Lower lobe of right lung (tissue), 2 donors: Measurements from ENCODE around the gene ATXN7. TPM values are rescaled to one million over a fixed set of nuclear protein-coding genes. Genes with fewer than 3 reads are reported as not detected.

ENCODE experiments used
- ATAC-seq, 2 donors: fragments of 200-7000 bp; cut with Tn5 transposase; one replicate each; pipeline ENCODE4 v1.9.1; 2020 to 2022; ENCODE audit warnings: mild to moderate bottlenecking in 2 of 2, moderate library complexity in 2 of 2
- DNase-seq: peaks from one replicate; pipeline ENCODE4 v3.0.0-alpha.2; 2020
- H3K27ac ChIP-seq: fragments of 200-600 bp; one replicate; pipeline ENCODE4 v1.8.0; 2022
- H3K27me3 ChIP-seq: fragments of 200-600 bp; one replicate; pipeline ENCODE4 v1.8.0; 2022; ENCODE audit warnings: low read depth
- H3K36me3 ChIP-seq: fragments of 200-600 bp; one replicate; pipeline ENCODE4 v1.8.0; 2022; ENCODE audit warnings: mild to moderate bottlenecking
- H3K4me1 ChIP-seq: fragments of 200-600 bp; one replicate; pipeline ENCODE4 v1.8.0; 2022
- H3K4me3 ChIP-seq: fragments of 200-600 bp; one replicate; pipeline ENCODE4 v1.8.0; 2022; ENCODE audit warnings: mild to moderate bottlenecking
- H3K9me3 ChIP-seq: fragments of 200-600 bp; one replicate; pipeline ENCODE4 v1.8.0; 2022
- intact Hi-C: fragments of 100-400 bp; cut with DNase I; formaldehyde crosslinking; loops from one replicate; pipeline ENCODE4 v1.11.0; 2022
- total RNA-seq: library from RNA; stranded (reverse); fragmentation: NEBNext Ultra II Directional; extraction: Animal tissue kit (Norgen Biotek cat#: 25700); gene quantifications from one replicate; pipeline ENCODE4 v1.2.1, GENCODE V29; 2021
- TF ChIP-seq, protein P1 (sequence below): fragments of 200-600 bp; IDR thresholded peaks from one replicate; pipeline ENCODE4 v1.8.0; 2022; ENCODE audit warnings: antibody characterized with exemption, mild to moderate bottlenecking
- donor health status: DM: no; HTN: yes; CAD: no; lungs with severe emphysema.

The ATXN7 gene
- total RNA-seq, 1 donor from 2014 or later: 37.3 TPM

DNA sequence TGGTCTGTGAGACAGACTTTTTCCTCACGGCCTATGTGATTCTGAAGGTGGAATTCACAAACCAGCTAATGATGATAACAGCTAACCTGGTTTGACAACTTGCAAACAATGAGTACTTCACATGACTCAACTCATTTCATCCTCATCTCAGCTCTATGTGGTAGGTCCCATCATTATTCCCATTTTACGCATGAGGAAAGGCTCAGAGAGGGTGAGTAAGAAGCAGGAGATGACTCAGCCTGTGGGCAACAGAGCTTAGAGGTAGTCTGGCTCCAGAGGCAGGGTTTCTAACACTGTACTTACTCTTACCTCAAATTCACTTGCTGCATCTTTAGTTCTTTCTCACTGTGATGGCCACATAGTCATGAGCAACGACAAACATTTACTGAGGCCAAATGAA is 185.5 kb downstream of the ATXN7 start:
- no peak overlapping the region for H3K27ac ChIP-seq
- H3K9me3 ChIP-seq: no peaks in the 10 kb centered on the region
- H3K4me1 ChIP-seq: no peaks in the 10 kb centered on the region
- H3K4me3 ChIP-seq: no peak overlapping the region
- no peaks in the 10 kb centered on the region for H3K36me3 ChIP-seq
- TF ChIP-seq, protein P1, sequence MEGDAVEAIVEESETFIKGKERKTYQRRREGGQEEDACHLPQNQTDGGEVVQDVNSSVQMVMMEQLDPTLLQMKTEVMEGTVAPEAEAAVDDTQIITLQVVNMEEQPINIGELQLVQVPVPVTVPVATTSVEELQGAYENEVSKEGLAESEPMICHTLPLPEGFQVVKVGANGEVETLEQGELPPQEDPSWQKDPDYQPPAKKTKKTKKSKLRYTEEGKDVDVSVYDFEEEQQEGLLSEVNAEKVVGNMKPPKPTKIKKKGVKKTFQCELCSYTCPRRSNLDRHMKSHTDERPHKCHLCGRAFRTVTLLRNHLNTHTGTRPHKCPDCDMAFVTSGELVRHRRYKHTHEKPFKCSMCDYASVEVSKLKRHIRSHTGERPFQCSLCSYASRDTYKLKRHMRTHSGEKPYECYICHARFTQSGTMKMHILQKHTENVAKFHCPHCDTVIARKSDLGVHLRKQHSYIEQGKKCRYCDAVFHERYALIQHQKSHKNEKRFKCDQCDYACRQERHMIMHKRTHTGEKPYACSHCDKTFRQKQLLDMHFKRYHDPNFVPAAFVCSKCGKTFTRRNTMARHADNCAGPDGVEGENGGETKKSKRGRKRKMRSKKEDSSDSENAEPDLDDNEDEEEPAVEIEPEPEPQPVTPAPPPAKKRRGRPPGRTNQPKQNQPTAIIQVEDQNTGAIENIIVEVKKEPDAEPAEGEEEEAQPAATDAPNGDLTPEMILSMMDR: no peak
- H3K27me3 ChIP-seq: no peaks in the 10 kb centered on the region
- ATAC-seq: no peak
- intact Hi-C loops: no loop called here
- no peak for DNase-seq

GRCh38 chr3:64049832-64050231 is 186.2 kb downstream of the ATXN7 start:
- H3K27me3 ChIP-seq: no peaks in the 10 kb centered on the region
- no peaks in the 10 kb centered on the region for H3K4me1 ChIP-seq
- H3K27ac ChIP-seq: no peak overlapping the region
- H3K9me3 ChIP-seq: no peaks in the 10 kb centered on the region
- ATAC-seq (no peak), DNase-seq (no peak)
- TF ChIP-seq, protein P1: no peak
- no peak overlapping the region for H3K4me3 ChIP-seq
- H3K36me3 ChIP-seq: no peaks in the 10 kb centered on the region
- intact Hi-C loops: no loop called here

Other genes with a start within 250 kb of the ATXN7 start
- gene SNTN, start 211.2 kb upstream of the ATXN7 start, total RNA-seq: 12.8 TPM
- not detected for gene C3orf49, start 44.6 kb upstream of the ATXN7 start, total RNA-seq
- 47.2 TPM for gene THOC7, start 62 bp upstream of the ATXN7 start, total RNA-seq
- not detected for gene SCAANT1, start 48.5 kb downstream of the ATXN7 start, total RNA-seq
- 51.1 TPM for gene PSMD6, start 159.6 kb downstream of the ATXN7 start, total RNA-seq